MM.1S (cell line): ENCODE data around the gene CDH4.
A peak's percentile ranks its signal among the peaks of the same experiment; 100 is the strongest.

ENCODE experiments used
- DNase-seq: peaks from one replicate; pipeline ENCODE4 v3.0.0-alpha.2; 2015
- H2AFZ ChIP-seq: fragments of 300-600 bp; sonication (generic); 2 replicates; pipeline ENCODE4 v1.6.0; 2016; ENCODE audit warnings: antibody characterized with exemption, low read length
- H3F3A ChIP-seq: fragments of 300-600 bp; sonication (generic); 2 replicates; pipeline ENCODE4 v1.6.1; 2016; ENCODE audit warnings: mild to moderate bottlenecking, antibody characterized with exemption, low read length, moderate library complexity, mixed read lengths; ENCODE audit not compliant: insufficient read depth
- H3K27ac ChIP-seq: fragments of 300-600 bp; sonication (generic); 2 replicates; pipeline ENCODE4 v1.5.1; 2016; ENCODE audit warnings: mild to moderate bottlenecking, low read length
- H3K27me3 ChIP-seq: fragments of 300-600 bp; sonication (generic); replicated peaks from 2 replicates; pipeline ENCODE4 v1.6.0; 2016; ENCODE audit warnings: low read length; ENCODE audit not compliant: insufficient read depth
- H3K36me3 ChIP-seq: fragments of 300-600 bp; sonication (generic); replicated peaks from 2 replicates; pipeline ENCODE4 v1.6.1; 2016; ENCODE audit warnings: mild to moderate bottlenecking, low read length, mixed read lengths; ENCODE audit not compliant: insufficient read depth
- H3K4me1 ChIP-seq: fragments of 300-600 bp; sonication (generic); 2 replicates; pipeline ENCODE4 v1.6.1; 2016; ENCODE audit warnings: low read length, mixed read lengths
- H3K4me2 ChIP-seq: fragments of 300-600 bp; sonication (generic); 2 replicates; pipeline ENCODE4 v1.6.0; 2016; ENCODE audit warnings: low read depth, low read length
- H3K4me3 ChIP-seq: fragments of 300-600 bp; sonication (generic); 2 replicates; pipeline ENCODE4 v1.5.1; 2016; ENCODE audit warnings: low read length, mixed read lengths
- H3K79me2 ChIP-seq: fragments of 300-600 bp; sonication (generic); 2 replicates; pipeline ENCODE4 v1.6.1; 2016; ENCODE audit warnings: mixed run types, low read length, mixed read lengths
- H3K9ac ChIP-seq: fragments of 300-600 bp; sonication (generic); 2 replicates; pipeline ENCODE4 v1.6.1; 2016; ENCODE audit warnings: low read length, mixed read lengths
- H3K9me2 ChIP-seq: fragments of 300-600 bp; sonication (generic); replicated peaks from 2 replicates; pipeline ENCODE4 v1.6.1; 2016; ENCODE audit warnings: mild to moderate bottlenecking, low read length, mixed read lengths; ENCODE audit not compliant: insufficient read depth
- H3K9me3 ChIP-seq: fragments of 300-600 bp; sonication (generic); replicated peaks from 2 replicates; pipeline ENCODE4 v1.6.1; 2016; ENCODE audit warnings: mild to moderate bottlenecking, low read length, mixed read lengths; ENCODE audit not compliant: insufficient read depth
- H4K20me1 ChIP-seq: fragments of 300-600 bp; sonication (generic); 2 replicates; pipeline ENCODE4 v1.6.1; 2016; ENCODE audit warnings: mild to moderate bottlenecking, low read length, moderate library complexity, mixed read lengths; ENCODE audit not compliant: insufficient read depth
- CTCF ChIP-seq: fragments of 300-600 bp; sonication (generic); IDR thresholded peaks from 2 replicates; pipeline ENCODE4 v1.5.1; 2016; ENCODE audit warnings: antibody characterized with exemption, low read length, mixed read lengths
- EZH2 ChIP-seq: fragments of 300-600 bp; sonication (generic); optimal IDR thresholded peaks from 2 replicates; pipeline ENCODE3; 2017; ENCODE audit warnings: low read depth, mild to moderate bottlenecking, antibody characterized with exemption, low read length, mixed read lengths
- EZH2phosphoT487 ChIP-seq: fragments of 300-600 bp; sonication (generic); IDR thresholded peaks from 2 replicates; pipeline ENCODE4 v1.6.1; 2018; ENCODE audit warnings: antibody characterized with exemption, low read length

Gene CDH4

GRCh38 chr20:61696181-61696735, 444.2 kb downstream of the CDH4 start:
- Histone ChIP-seq H3F3A (no peaks in the 10 kb centered on the region), H3K4me2 (no peak overlapping the region), H3K36me3 (no peaks in the 10 kb centered on the region), H3K9me3 (no peaks in the 10 kb centered on the region), H4K20me1 (no peaks in the 10 kb centered on the region), H3K4me1 (no peaks in the 10 kb centered on the region), H3K27me3 (peaks cover 97% of the 10 kb centered on the region), H3K9me2 (no peaks in the 10 kb centered on the region), H3K4me3 (no peak overlapping the region), H2AFZ (no peak overlapping the region), H3K27ac (no peak overlapping the region), H3K79me2 (no peaks in the 10 kb centered on the region), H3K9ac (no peak overlapping the region)
- TF ChIP-seq CTCF (no peak), EZH2 (no peak), EZH2phosphoT487 (no peak)
- DNase-seq, result no peak

DNA sequence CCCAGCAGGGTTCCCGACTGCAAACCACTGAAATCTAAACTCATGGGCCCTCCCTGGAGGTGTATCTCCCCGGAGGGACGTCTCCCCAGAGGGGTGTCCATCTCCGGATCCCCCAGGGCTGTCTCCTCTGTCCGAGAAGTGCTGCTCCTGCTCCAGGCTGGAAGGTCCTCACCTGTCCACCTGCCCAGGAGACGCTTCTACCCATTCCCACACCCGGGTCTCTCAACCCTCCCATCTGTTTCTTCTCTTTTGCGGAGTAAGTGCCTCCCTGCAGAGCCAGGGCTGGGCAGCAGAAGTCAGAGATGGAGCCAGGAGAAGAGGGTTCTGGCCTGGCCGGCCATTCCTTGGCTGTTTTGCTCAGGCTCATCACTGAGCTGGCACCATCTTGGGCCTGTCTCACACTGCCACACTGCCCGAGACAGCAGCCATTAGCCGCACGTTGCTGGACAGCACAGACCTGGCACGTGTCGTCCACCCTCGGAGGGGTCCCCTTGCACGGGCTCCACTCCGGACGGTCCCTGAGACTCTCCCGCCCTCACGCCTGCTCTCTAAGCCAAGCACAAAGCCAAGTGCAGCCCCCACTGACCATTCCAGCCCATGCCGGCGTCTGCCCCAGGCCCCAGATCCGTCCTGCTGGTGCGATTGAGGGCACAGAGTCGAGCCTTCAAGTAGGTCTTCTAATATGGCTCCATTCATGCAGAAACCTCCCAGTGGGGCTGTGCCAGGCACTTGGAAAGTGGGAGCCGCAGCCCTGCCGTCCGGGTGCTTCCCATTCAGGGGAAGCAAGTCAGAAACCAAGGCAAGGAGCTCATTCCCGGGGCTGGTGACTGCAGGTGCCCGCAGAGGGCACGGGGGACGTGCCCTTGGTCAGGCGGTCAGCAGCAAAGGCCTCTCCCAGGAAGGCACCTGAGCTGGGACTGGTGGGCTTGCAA, 445.9 kb downstream of the CDH4 start:
- Histone ChIP-seq H2AFZ (no peak overlapping the region), H3K4me1 (no peaks in the 10 kb centered on the region), H3F3A (no peaks in the 10 kb centered on the region), H3K9me2 (no peaks in the 10 kb centered on the region), H3K9me3 (no peaks in the 10 kb centered on the region), H3K4me2 (no peak overlapping the region), H3K4me3 (no peak overlapping the region), H3K36me3 (no peaks in the 10 kb centered on the region), H3K79me2 (no peaks in the 10 kb centered on the region), H3K27me3 (peaks cover 97% of the 10 kb centered on the region), H3K27ac (no peak overlapping the region), H4K20me1 (no peaks in the 10 kb centered on the region), H3K9ac (no peak overlapping the region)
- TF ChIP-seq EZH2phosphoT487 (no peak), EZH2 (no peak), CTCF (no peak)
- no peak for DNase-seq

DNA sequence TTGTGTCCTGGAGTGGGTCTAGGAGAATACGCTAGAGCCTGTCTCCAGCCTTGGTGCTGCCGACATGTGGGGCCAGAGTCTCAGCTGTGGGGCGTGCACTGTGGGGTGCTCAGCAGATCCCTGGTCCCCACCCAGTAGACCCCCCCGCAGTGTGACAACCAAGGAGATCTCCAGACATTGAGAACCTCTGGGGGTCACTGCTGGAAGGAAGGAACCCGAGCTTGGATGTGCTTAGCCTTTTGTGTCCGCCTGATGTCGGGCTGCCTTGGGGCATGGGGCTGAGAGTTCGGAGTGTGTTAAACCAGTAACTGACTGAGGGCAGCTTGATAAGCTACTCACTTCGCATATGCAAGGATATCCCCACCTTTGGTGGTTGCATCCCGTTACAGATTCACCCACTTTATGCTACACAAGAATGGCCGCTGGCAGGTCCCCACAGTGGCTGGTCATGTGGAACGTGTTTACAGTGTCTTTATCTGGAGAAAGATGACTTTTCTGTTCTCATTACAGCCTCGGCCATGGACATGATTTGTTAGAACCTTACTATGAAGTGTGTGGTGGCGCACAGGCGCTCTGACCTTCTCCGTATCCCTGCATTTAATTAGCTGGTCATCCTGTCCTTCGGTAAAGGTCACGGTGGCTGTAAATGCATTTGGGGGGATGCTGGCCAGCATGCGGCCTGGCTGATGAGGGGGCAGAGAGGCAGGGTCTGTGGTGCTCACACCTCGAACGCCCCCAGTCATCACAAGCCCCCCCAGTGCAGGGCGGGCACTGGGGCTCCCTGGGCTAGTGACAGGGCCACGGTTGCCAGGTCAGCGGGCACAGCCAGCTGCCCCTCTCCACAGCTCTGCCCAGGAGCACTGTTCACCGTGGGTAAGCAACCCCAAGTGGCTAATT, 446.8 kb downstream of the CDH4 start:
- Histone ChIP-seq H3K4me1 (no peaks in the 10 kb centered on the region), H3K4me3 (no peak overlapping the region), H3K9me2 (no peaks in the 10 kb centered on the region), H3K36me3 (no peaks in the 10 kb centered on the region), H3K9ac (no peak overlapping the region), H3K27ac (no peak overlapping the region), H2AFZ (no peak overlapping the region), H3K79me2 (no peaks in the 10 kb centered on the region), H3F3A (no peaks in the 10 kb centered on the region), H3K4me2 (no peak overlapping the region), H3K27me3 (peaks cover 99% of the 10 kb centered on the region), H4K20me1 (no peaks in the 10 kb centered on the region), H3K9me3 (no peaks in the 10 kb centered on the region)
- no peak for DNase-seq
- TF ChIP-seq EZH2 (peak; percentile 39), EZH2phosphoT487 (no peak), CTCF (no peak)
